GM19395 (cell line): Measurements from ENCODE around the gene DST.

Experiments used
- ATAC-seq: cut with Tn5 transposase; IDR thresholded peaks from one replicate; pipeline ENCODE4 v1.9.1; 2021; ENCODE audit warnings: mild to moderate bottlenecking, moderate library complexity; ENCODE audit not compliant: unreplicated experiment

The DST gene

DNA sequence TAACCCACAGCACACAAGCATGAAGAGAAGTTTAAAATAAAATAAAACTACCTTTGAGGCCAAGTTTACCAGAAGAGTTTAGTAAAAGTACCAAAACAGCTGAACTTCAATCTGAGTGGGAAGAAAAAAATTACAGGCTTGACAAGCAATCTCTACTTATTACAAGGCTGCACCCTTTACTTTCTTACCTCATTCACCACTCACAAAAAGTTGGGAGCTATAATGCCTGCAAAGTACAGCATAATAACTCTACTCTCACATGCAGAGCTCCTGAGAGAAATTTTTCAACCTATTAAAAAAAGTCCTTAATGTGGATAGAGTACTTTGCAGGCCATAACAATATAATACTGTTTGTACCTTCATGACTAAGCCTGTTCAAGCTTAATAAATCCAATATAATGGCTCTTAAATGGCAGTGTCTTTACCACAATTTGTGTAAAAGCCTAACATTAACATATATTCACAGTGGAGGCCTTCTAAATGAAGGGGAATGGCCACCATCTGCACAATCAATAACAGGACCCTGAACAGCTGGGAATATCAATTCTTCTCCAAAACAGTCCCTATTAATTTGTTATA, 103.1 kb downstream of the DST start:
- no peak for ATAC-seq

DNA sequence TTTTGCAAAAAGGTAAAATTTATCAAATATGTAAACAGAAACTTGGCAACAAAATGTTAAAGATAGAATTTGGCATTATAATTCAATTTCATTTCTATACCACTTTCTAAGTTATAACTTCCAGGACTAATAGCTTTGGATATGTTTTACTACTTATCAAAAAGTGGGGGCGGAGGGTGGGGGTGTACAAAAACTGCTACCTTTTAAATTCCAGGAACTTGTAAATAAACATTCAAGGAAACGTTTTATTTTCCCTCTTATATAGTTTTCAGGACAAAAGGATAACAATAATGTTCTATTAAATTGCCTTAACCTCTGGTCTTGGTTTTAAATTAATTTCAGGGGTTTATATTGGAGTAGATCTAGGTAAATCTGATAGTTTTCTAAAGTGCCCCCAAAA, 103.8 kb downstream of the DST start:
- ATAC-seq: no peak

DNA sequence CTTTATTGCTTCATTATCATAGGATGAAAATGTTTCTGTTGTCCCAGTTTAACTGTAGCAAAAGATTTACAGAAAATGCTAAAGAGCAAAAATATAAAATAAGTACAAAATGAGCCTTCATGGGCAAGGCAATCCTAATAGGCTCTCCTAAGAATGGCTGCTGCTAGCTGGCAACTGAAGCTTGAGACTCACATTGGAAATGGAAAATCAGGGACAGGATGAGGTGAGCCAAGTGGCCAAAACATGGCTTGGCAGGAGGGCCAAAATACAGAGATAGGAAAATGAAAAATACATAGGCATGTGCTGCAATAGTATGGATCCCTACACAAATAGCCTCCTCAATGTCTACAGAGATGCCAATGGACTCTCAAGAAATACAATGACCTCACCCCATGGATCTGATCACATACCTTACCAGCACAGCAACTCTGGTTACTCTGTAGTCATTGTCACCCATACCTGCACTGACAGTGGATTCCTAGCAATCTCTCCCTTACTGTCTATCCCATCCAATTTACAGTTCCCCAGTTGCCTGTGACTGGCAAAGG, 105.4 kb downstream of the DST start:
- ATAC-seq: no peak

DNA sequence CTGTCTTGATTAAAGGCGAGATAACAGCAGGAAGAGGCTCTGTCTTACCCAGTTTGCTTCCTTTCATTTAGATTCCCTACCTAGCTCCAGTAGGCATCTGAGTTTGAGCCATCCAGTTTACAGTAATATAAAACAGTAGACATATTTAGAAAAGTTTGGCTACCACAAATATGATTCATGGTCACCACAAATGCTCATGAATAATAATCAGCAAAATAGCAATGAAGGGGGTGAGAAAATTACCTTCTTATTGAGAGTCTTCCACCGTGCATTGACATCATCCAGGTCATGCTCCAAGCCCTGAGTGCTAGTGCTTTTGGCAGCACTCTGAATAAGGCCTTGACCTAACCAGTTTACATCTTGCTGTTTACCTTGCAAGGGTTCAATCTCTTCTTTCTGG, 106.2 kb downstream of the DST start:
- ATAC-seq: no peak

DNA sequence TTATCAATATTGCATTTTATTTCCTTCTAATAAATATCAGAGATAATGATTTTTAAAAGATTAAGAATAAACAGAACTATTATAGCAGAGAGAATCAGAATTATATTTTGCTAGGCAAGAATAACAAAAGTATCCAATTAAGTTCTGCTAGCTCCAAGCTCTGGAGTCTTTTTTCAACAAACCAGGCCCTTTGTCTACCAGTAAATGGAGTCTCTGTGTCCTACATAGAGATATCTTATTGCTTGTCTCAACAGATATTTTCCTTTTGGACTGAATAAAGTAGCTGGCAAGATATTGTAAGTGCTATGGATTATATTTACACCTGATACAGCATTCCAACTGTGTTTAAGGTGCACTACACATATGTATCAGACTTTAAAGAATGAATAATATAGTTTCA, 107.1 kb downstream of the DST start:
- no peak for ATAC-seq

DNA sequence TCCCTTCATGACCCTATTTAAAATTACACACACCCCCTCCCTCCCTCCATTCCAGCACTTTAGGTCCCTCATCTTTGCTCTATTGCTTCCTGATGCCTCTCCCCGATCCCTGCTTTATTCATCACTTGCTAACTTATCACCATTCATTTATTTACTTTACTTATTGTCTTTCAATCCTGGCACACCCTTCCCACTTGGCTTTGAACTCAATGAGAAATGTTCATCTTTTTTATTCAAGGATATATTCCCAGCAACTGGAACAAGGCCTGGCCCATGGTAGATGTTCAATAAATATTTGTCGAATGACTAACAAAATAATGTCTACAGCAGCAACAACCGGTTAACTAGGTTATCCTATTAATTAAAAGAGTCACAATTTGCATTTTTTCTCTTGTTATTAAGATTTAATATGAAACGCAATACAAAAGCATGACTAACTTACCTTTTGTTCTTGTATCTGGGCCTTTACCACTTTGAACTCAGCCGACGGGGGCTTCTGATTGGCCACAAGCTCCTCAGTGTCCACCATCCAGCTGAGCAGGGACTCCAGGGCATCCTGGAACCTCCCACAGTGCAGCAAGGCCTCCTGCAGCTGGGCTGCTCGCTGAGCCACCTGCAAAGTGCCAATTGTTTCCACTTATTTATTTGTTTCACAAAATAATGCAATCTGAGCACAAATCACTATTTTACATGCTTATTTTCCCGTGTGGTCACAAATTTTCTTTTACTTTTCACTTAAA, 107.8 kb downstream of the DST start:
- no peak for ATAC-seq

DNA sequence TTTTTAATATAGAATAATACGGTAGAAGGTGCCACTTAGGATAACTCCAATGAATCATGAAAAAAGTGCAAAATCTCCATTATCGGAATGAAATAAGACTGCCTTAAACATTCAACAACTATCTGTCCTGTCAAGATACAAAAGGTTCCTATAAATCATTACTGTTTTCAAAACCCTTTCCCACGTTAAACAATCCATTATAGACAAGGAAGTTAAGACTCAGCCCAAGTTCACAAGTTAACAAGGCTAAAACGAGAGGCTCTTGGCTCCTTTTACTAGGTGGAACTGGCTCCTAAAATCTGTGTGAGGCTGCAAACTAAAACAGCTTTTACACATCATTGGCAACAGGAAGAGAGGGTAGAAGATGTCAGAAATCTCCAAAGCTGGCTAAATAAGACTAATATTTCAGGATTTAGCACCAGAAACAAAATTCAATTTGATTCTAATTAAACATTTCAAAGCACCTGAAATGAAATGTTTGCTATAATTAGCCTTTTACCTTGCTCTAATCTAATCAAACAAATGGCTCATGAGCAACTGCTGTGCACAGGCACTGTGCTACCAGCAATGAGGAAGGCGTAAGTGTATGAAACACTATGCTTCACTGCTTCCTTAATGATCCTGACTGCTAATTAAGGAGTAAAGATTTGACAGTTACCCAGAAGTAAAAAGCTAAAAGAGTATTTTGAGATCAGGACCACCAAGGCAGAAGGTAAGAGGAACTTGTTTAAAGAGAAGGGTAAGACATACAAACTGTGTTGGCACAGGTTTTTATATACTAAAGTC, 109.7 kb downstream of the DST start:
- no peak for ATAC-seq

DNA sequence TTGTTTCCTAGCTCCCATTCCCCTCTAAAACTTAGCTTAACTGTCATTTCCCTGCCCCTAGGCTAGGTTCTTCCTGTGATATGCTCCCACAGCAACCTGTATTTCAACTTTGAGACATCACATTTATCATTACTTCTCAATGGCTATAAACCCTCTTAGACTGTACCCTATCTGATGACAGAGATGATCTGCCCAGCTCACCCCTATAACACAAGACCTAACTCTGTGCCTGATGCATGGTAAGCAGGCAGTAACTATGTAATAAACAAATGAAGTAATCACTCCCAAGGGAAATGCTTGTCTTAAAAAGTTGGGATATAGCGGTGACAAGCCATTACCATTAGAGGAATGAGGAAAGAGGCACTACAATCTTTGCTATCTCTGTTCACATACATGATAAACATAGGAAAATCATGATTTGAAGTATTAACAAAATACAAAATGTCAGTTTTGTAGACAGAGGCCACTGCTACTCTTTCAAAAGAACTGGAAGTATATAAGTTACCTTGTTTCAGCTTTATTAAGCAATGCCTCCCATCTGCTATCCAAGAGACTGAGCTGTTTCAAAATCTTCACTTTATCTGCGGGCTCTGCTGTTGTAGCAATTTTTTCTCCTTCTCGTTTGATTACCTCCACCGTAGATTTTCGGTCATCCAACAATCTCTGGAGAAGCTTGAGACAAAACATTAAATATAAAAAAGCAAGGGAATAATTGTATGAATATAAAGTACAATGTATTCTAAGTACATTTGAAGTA, 110.7 kb downstream of the DST start:
- no peak for ATAC-seq

DNA sequence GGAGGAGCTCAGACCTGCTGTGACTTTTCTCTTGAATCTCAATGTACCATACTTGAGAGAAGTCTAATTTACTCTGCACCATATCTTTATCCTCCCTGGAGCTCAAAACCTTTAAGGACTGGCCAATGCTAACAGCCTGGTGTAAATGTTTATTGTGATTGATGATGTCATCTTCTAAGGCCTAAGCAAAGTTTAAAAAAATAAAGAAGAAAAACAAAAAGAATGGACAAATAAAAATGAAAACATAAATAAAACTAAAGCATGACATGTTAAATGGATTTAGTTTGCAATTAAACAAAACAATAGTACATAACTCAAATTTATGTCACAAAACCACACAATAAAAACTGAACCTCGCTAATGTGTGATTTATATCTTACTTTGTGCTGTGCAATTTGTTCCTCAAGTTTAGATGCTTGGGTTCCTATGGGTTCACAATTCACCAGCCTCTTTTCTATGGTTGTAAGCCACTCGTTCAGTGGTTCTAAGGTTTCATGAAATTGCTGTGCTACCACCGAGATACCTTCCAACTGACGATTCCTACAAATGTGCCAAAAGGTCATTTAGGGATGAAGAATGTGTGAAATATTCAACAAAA, 113.0 kb downstream of the DST start:
- no peak for ATAC-seq

DNA sequence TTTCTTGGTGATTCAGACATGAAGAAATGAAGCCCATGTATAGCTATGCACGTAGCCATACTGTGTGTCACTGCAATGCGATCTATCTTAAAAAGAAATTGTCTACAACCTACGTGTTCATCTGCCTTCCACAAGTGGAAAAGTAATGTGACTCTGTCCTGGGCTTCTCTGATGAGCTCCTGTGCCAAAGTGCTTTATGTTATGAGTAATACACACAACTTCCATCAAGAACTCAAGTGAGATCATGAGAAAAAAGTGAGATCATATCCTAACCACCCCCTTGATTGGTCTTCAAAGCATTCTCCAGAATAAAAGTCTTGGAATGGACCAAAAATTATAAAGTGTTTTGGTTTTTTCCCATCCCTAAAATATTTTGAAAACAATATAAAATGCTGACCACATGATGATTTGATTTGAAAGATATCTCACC, 114.3 kb downstream of the DST start:
- ATAC-seq: no peak

DNA sequence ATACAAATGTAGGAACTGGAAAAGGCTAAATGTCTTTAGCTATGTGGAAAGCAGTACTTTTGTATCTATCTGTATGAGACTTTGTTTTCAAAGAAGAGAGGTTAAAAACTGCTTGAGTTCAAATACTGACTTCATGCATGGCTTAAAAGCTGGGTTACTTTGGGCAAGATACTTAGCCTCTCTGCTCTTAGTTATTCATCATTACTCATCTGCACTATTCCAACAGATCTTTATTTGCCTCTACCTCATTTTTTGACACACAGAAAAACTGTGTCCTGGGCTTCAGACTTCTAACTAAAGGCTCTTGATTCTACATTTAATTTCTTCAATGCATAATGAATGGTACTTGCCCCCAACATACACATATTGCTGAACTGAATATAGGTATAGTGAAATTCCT, 114.8 kb downstream of the DST start:
- ATAC-seq: no peak

DNA sequence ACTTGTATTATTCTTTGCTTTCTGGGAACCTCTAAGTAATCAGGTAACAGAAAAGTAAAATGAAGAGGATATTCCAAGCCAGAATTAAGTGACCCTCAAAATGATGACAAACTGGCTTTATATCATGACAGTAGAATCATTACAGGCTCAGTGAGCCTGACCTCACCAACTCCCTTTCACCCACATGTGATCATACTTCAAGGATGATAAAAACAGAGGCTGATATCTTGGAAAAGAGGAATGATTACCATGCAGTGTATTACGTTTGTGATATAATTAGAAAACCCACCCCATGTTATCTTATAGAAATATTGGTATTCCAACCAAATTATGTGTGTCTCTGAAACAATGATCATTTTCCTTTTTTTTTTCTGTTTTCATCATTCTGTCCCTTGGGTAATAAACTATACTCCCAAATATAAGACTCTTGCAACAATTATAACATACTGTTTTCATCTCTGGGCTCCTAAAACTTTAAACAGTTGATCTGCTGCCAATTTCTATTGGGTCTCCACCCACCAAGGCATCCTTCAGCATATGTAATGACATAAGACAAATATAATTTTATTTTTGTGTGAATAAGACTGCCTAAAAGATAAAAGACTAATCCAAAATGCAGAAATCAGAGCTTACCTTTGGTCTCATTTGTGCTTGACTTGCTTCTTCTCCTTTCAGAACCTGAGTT, 115.7 kb downstream of the DST start:
- ATAC-seq: no peak

DNA sequence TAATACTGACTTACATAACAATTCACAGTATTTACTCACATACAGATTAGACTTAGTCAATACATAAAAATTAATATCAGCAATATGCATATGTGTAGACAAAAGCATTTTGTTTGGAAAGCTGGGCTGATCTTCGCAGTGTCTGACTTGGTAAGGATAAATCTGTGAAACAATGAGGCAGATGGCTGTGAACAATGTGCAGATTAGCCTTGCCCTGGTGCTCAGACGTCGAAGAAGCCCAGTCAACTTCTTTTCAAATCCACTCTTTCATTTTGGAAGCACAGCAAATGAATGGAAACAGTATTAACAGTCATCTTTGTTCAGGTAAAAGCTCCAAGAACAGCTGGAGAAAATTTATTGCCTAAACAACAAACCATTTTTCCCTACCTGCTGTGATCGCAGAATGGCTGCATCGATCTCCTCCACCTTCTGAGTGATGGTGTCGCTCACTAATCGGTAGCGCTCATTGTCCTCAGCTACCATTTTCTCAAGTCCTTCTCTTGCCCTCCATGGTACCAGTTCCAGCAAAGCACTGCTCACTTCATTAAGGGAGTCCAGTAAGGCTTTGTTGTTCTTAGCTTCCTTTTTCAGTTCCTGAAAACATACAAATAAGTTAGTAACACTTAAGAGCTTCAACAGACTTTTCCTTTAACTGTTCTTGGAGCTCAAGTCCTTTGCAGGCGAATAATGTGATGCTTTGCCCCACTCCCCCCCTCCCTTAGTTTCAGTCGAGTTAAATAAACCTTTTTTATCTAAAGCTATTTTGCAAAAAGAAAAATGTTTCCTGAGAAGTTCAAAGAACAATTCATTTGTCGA, 116.5 kb downstream of the DST start:
- no peak for ATAC-seq

DNA sequence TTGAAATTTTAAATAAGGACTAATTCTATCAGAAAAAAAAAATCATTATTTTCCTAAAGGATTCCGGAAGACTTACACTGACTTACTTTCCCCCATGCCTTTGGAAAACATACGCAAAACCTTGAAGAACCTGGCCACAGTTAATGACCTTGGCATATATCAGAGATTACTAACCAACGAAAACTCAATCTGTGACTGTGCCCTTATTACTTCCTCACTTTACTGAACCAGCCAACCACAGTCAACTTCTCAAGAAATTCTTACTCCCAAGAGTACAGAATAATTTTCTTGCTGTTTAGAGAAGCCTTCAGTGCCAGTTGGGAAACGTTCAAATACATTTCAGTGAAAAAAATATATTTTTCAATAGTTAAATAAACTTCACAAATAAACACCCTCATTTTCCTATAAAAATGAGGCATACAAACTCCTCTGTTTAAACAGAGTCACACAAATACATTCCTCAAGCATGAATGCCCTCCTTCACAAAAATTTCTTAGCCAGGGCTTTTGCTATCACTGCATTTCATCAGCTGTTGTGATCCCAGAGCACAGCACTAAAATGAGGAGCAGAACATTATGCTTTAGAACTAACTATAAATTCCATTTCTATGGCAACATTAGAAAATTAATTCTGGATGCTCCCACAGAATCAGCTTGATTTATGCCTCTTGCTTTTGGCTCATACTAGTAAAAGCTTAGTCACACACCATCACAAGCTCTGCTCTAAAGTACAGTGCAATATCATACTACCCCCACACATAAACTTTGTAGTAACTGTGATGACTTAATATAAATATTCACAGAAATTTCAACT, 117.6 kb downstream of the DST start:
- ATAC-seq: no peak

DNA sequence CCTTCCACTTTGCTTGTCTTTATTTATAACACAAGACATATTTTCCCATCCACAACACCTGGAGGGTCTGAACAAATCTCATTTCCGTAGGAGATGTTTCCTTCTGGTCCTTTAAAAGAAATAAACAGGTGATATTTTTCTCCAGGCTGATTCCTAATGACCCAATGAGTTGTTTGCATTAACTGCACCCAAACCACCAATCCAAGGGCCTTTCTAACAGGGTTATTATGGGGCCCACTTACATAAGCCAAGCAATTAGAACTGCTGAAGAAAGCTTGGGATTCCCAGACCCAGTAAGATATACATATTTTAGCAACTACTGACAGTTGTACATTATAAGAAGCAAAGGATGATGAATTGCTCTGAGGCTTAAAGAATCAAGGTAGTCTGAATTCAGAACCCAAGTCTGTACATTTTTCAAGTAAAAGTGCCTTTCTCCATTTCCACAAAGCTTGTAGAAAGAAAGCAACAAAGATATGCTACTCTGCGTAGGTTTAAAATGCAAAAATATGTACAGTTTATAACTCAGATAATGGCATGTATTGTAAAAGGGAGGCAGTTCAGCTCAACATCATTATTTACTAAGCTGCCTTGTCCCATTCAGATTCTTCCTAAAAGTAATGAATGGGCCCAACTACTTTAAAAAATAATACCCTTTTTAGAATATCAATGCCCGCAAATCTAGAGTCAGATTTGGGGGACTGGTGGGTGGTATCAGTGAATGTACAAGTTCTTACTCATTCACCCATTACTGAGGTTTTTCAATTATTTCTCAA, 120.0 kb downstream of the DST start:
- no peak for ATAC-seq

DNA sequence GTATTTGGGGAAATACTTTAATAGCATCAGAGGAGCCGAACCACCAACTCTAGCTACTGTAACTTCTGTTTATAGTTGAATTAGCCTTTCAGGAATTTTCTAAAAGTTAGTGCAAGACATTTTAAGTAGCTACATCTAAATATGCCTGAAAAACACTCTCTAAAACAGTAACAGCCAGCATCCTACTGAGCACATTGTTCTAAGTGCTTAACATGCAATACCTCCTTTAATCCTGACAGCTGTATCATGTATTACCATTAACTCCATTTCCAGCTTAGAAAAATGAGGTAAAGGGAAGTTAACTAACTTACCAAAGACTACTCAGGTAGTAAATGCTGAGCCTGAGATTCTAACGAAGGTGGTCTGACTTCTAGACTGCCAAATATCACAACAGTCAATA, 120.7 kb downstream of the DST start:
- no peak for ATAC-seq

DNA sequence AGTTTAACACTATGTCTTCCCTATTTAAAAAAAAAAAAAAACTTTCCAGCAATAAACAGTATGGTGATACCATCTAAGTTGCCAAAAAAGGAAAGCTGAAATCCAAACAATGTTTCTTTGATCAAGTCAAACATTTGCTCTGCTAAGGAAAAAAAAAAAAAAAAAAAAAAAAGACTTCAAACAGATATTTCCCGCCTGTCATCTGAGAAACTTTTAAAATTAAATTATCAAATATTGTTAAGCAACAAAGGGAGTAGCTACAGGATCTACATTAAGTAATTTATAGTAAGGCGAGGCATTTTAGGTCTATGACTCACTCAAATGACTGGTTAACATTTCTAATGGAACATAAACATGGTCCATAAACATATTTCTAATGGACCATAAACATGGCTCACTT, 121.2 kb downstream of the DST start:
- ATAC-seq: no peak

DNA sequence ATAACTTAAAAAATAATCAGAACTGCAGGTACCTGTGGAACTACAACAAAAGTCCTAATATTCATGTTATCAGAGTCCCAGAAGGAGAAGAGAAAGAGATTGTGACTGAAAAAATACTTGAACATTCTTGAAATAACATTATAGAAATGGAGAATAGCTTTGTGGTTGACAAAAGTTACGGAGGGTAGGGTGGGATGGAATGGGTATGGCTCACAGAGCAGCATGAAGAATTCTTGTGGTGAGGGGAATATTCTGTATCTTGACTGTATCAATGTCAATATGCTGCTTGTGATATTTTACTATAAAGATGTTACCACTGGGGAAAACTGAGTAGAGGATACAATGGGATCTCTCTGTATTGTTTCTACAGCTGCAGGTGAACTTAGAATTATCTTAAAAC, 122.5 kb downstream of the DST start:
- no peak for ATAC-seq
